Mesendoderm (in vitro differentiated cells): Measurements from ENCODE around the gene TRABD2B.

Experiments used
- DNase-seq: peaks from one replicate; pipeline ENCODE4 v3.0.0; 2013
- H2AK5ac ChIP-seq: 2 replicates; pipeline ENCODE4 v1.6.1; 2013; ENCODE audit warnings: low read length, inconsistent platforms
- H2BK120ac ChIP-seq: 2 replicates; pipeline ENCODE4 v1.6.1; 2013; ENCODE audit warnings: low read depth, mild to moderate bottlenecking, low read length, moderate library complexity, mixed read lengths
- H2BK15ac ChIP-seq: replicated peaks from 2 replicates; pipeline ENCODE4 v1.6.1; 2013; ENCODE audit warnings: low read depth, mild to moderate bottlenecking, moderate library complexity
- H2BK5ac ChIP-seq: 2 replicates; pipeline ENCODE4 v1.6.1; 2013; ENCODE audit warnings: low read length, inconsistent platforms
- H3K18ac ChIP-seq: 2 replicates; pipeline ENCODE4 v1.6.1; 2013; ENCODE audit warnings: mild to moderate bottlenecking, low read length, mixed read lengths
- H3K23ac ChIP-seq: one replicate; pipeline ENCODE4 v1.6.1; 2013; ENCODE audit warnings: low read length
- H3K27ac ChIP-seq: 2 replicates; pipeline ENCODE4 v1.5.1; 2013; ENCODE audit warnings: low read depth, mild to moderate bottlenecking, inconsistent platforms, low read length, moderate library complexity
- H3K27me3 ChIP-seq: 2 replicates; pipeline ENCODE4 v1.6.1; 2013; ENCODE audit warnings: low read length, control low read depth, mild to moderate bottlenecking, inconsistent platforms; ENCODE audit not compliant: insufficient read depth, poor library complexity
- H3K36me3 ChIP-seq: 2 replicates; pipeline ENCODE4 v1.6.1; 2013; ENCODE audit warnings: low read length, inconsistent platforms; ENCODE audit not compliant: control insufficient read depth, insufficient read depth
- H3K4ac ChIP-seq: one replicate; pipeline ENCODE4 v1.6.1; 2013; ENCODE audit warnings: low read depth, mild to moderate bottlenecking, low read length, moderate library complexity
- H3K4me1 ChIP-seq: 2 replicates; pipeline ENCODE4 v1.6.1; 2013; ENCODE audit warnings: low read depth, low read length, inconsistent platforms; ENCODE audit not compliant: control insufficient read depth
- H3K4me2 ChIP-seq: 2 replicates; pipeline ENCODE4 v1.6.1; 2013; ENCODE audit warnings: low read length
- H3K4me3 ChIP-seq: 2 replicates; pipeline ENCODE4 v1.5.1; 2013; ENCODE audit warnings: mild to moderate bottlenecking, low read length
- H3K56ac ChIP-seq: one replicate; pipeline ENCODE4 v1.6.1; 2013; ENCODE audit warnings: low read length
- H3K79me1 ChIP-seq: 2 replicates; pipeline ENCODE4 v1.6.1; 2013; ENCODE audit warnings: low read length, inconsistent platforms
- H3K79me2 ChIP-seq: 2 replicates; pipeline ENCODE4 v1.6.1; 2013; ENCODE audit warnings: mild to moderate bottlenecking, low read length; ENCODE audit not compliant: control insufficient read depth, insufficient read depth
- H3K9ac ChIP-seq: 2 replicates; pipeline ENCODE4 v1.6.1; 2013; ENCODE audit warnings: low read length, inconsistent platforms
- H4K5ac ChIP-seq: one replicate; pipeline ENCODE4 v1.6.1; 2013; ENCODE audit warnings: low read length
- H4K8ac ChIP-seq: one replicate; pipeline ENCODE4 v1.6.1; 2013; ENCODE audit warnings: low read depth, mild to moderate bottlenecking, control low read depth, low read length, moderate library complexity
- WGBS: extraction: QIAGEN DNeasy Blood & Tissue Kit; methylation state at CpG from one replicate; pipeline ENCODE4 v1.1.7; 2013; ENCODE audit warnings: low lambda C conversion rate, missing lambda C conversion rate; ENCODE audit not compliant: insufficient coverage; ENCODE audit errors: extremely low coverage; 5-methylcytosine and 5-hydroxymethylcytosine counted together

Gene TRABD2B

DNA sequence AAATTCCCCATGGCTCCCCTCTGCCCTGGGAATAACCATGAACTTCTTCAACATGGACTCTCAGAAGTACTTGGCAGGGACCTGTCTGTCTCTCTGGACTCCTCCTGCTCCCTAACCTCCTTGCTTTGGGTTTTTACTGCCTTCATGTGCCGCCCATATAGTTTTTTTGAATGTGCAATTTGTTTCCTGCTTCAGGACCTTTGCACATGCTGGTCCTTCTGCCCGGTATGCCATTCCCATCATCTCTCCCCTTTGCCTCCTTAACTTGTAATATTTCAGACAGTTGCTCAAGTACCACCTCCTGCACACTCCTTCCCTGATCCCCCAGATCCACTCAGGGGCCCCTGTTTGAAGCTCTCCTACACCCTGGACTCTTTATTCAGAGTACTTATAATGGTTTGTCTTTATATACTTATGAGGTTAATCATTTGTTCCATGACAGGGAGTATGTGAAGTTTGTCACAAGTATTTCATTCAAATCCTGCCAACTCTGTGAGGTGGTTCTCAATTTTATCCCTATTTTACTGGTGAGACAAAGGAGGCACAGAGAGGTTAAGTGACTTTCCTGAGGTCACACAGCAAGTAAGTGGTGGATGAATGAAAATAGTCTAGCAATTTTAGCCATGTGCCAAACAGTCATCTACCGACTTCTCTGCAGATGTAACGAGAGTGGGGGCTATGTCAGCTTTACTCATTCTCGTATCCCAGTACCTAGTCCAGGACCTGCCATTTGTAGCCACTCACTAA lies 180.7 kb downstream of the TRABD2B start:
- Histone ChIP-seq H3K4me2 (no peak overlapping the region), H3K79me2 (no peaks in the 10 kb centered on the region), H3K36me3 (no peaks in the 10 kb centered on the region), H3K18ac (no peak overlapping the region), H3K4ac (no peak overlapping the region), H3K56ac (no peak overlapping the region), H2BK5ac (no peak overlapping the region), H4K5ac (no peak overlapping the region), H3K4me1 (no peaks in the 10 kb centered on the region), H2BK120ac (no peak overlapping the region), H2BK15ac (no peak overlapping the region), H3K27ac (no peak overlapping the region), H4K8ac (no peak overlapping the region), H3K27me3 (no peaks in the 10 kb centered on the region), H3K9ac (no peak overlapping the region), H3K4me3 (no peak overlapping the region), H3K79me1 (no peaks in the 10 kb centered on the region), H3K23ac (no peak overlapping the region), H2AK5ac (no peak overlapping the region)
- WGBS: no CpG with 5 or more reads among the region's 5 CpGs
- DNase-seq: no peak

- H3K36me3 ChIP-seq: no peaks in the 10 kb centered on the region
- no peak overlapping the region for H3K4ac ChIP-seq
- H4K5ac ChIP-seq: no peak overlapping the region
- H2BK5ac ChIP-seq: no peak overlapping the region
- no peak overlapping the region for H3K4me2 ChIP-seq
- no peak overlapping the region for H3K23ac ChIP-seq
- no peak overlapping the region for H3K27ac ChIP-seq
- no peak overlapping the region for H3K4me3 ChIP-seq
- H3K56ac ChIP-seq: no peak overlapping the region
- no peaks in the 10 kb centered on the region for H3K79me2 ChIP-seq
- no peak overlapping the region for H3K18ac ChIP-seq
- no peak overlapping the region for H3K9ac ChIP-seq
- no peaks in the 10 kb centered on the region for H3K27me3 ChIP-seq
- no peaks in the 10 kb centered on the region for H3K4me1 ChIP-seq
- no peak overlapping the region for H2BK15ac ChIP-seq
- H4K8ac ChIP-seq: no peak overlapping the region
- H2BK120ac ChIP-seq: no peak overlapping the region
- H2AK5ac ChIP-seq: no peak overlapping the region
- H3K79me1 ChIP-seq: no peaks in the 10 kb centered on the region
- no peak for DNase-seq
- WGBS: no CpG with 5 or more reads among the region's 12 CpGs
These were observed 182.4 kb downstream of the TRABD2B start for GRCh38 chr1:47814612-47815395.

GRCh38 chr1:47813970-47814369 lies 183.2 kb downstream of the TRABD2B start:
- no CpG with 5 or more reads among the region's 5 CpGs for WGBS
- H2BK120ac ChIP-seq: no peak overlapping the region
- H3K9ac ChIP-seq: no peak overlapping the region
- no peak overlapping the region for H3K27ac ChIP-seq
- H2AK5ac ChIP-seq: no peak overlapping the region
- no peak overlapping the region for H4K8ac ChIP-seq
- H3K4me1 ChIP-seq: no peaks in the 10 kb centered on the region
- H3K4me3 ChIP-seq: no peak overlapping the region
- DNase-seq: no peak
- no peak overlapping the region for H2BK15ac ChIP-seq
- no peak overlapping the region for H3K18ac ChIP-seq
- H3K4me2 ChIP-seq: no peak overlapping the region
- H3K56ac ChIP-seq: no peak overlapping the region
- no peaks in the 10 kb centered on the region for H3K79me1 ChIP-seq
- no peaks in the 10 kb centered on the region for H3K27me3 ChIP-seq
- no peak overlapping the region for H2BK5ac ChIP-seq
- no peak overlapping the region for H4K5ac ChIP-seq
- no peak overlapping the region for H3K23ac ChIP-seq
- no peaks in the 10 kb centered on the region for H3K36me3 ChIP-seq
- H3K4ac ChIP-seq: no peak overlapping the region
- H3K79me2 ChIP-seq: no peaks in the 10 kb centered on the region

DNA sequence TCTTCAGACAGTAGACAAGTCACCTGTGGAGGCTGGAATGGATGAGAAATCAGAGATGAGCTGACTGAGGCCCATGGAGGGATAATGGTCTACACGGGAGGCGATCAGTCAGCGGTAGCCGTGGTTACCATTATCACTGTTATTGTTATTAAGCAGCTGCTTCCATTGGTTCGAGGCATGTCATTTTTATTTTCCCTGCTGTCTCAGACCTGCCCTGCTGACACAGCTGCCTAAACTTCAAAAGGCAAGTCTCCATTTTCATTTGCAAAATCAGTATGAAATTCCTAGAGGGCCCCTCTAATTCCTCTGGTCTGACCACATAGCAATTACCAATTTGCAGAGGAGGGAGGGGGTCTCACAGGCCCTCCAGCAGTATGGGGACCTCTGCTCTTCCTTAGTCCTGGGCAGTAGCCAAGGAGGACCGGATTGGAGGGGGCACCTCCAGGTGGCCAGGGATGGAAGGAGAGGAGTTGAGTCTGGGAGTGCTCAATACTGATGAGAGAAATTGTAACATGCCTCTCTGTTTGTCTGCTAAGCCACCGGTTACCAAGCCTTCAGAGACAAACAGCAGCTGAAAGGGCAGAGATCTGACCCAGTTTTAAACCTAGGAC lies 184.2 kb downstream of the TRABD2B start:
- Histone ChIP-seq H2BK120ac (no peak overlapping the region), H3K27ac (no peak overlapping the region), H3K4ac (no peak overlapping the region), H3K56ac (no peak overlapping the region), H3K27me3 (no peaks in the 10 kb centered on the region), H3K23ac (no peak overlapping the region), H2BK15ac (no peak overlapping the region), H3K36me3 (no peaks in the 10 kb centered on the region), H3K4me1 (no peaks in the 10 kb centered on the region), H3K18ac (no peak overlapping the region), H3K4me2 (no peak overlapping the region), H3K4me3 (no peak overlapping the region), H4K5ac (no peak overlapping the region), H2AK5ac (no peak overlapping the region), H3K79me1 (no peaks in the 10 kb centered on the region), H3K79me2 (no peaks in the 10 kb centered on the region), H2BK5ac (no peak overlapping the region), H3K9ac (no peak overlapping the region), H4K8ac (no peak overlapping the region)
- DNase-seq: peak; percentile 15
- WGBS: no CpG with 5 or more reads among the region's 7 CpGs

- Histone ChIP-seq H3K18ac (no peak overlapping the region), H3K4ac (no peak overlapping the region), H3K4me2 (no peak overlapping the region), H3K4me1 (no peaks in the 10 kb centered on the region), H3K4me3 (no peak overlapping the region), H3K79me2 (no peaks in the 10 kb centered on the region), H3K56ac (no peak overlapping the region), H3K9ac (no peak overlapping the region), H3K79me1 (no peaks in the 10 kb centered on the region), H3K36me3 (no peaks in the 10 kb centered on the region), H4K5ac (no peak overlapping the region), H2BK120ac (no peak overlapping the region), H2BK15ac (no peak overlapping the region), H3K27me3 (no peaks in the 10 kb centered on the region), H2BK5ac (no peak overlapping the region), H2AK5ac (no peak overlapping the region), H4K8ac (no peak overlapping the region), H3K23ac (no peak overlapping the region), H3K27ac (no peak overlapping the region)
- no peak for DNase-seq
- WGBS: no CpG with 5 or more reads among the region's 9 CpGs
These were observed 186.1 kb downstream of the TRABD2B start for GRCh38 chr1:47810964-47811682.
